K562 (cell line): ENCODE data around the gene ZMYM4. TPM values are rescaled to one million over a fixed set of nuclear protein-coding genes. Genes with fewer than 3 reads are reported as not detected.

Source experiments
- ATAC-seq: fragments of 200-7000 bp; cut with Tn5 transposase; 3 replicates; pipeline ENCODE4 v1.9.1; 2020; ENCODE audit warnings: moderate library complexity
- BruUV-seq: library from RNA; stranded (reverse); fragments of 400-500 nt; replicated peaks from 2 replicates; lab custom pipeline; 2021; lab: Mats Ljungman, UMichigan
- CTCF ChIA-PET: fragments of 300-600 bp; formaldehyde crosslinking; extraction: SDS; loops from one replicate; lab custom pipeline; 2021; ENCODE audit warnings: low intra/inter-chr PET ratio; lab: Yijun Ruan, JAX
- POLR2A ChIA-PET: fragments of 300-600, 350-650 bp; sonication (Branson Sonifier 250); formaldehyde crosslinking; extraction: SDS; loops from one replicate; lab custom pipeline; 2021; ENCODE audit warnings: antibody characterized with exemption, inconsistent platforms; lab: Yijun Ruan, JAX
- DNase-seq, 4 experiments: peaks; one replicate each; pipeline versions ENCODE4 v3.0.0 to v3.0.0-alpha.2; 2011 to 2018; ENCODE audit warnings: low spot score in 3 of 4, mixed read lengths in 3 of 4; ENCODE audit errors: extremely low read depth in 1 of 4
- FAIRE-seq: peaks from 2 replicates; lab custom pipeline; 2011; peaks lifted over from hg19 to GRCh38; lab: Jason Lieb, UNC
- H2AFZ ChIP-seq: 2 replicates; pipeline ENCODE4 v1.6.0; 2011; ENCODE audit warnings: low read depth, low read length, control low read depth, inconsistent platforms
- H3K27ac ChIP-seq: fragments of 200-600 bp; 3 replicates; pipeline ENCODE4 v1.8.0; 2011; ENCODE audit warnings: low read depth, mild to moderate bottlenecking, control low read depth, inconsistent platforms, low read length, moderate library complexity, mixed read lengths; ENCODE audit errors: extremely low read depth
- H3K27me3 ChIP-seq, 2 experiments: fragments of 300-600 bp in 1 of 2; 2 replicates in 1 of 2; 3 replicates in 1 of 2; pipeline versions ENCODE4 v1.6.0 to v1.8.0; 2011; ENCODE audit warnings: inconsistent platforms in 2 of 2, low read length in 2 of 2, mild to moderate bottlenecking in 1 of 2, mixed read lengths in 1 of 2, moderate library complexity in 1 of 2; ENCODE audit not compliant: control insufficient read depth in 2 of 2, insufficient read depth in 2 of 2
- H3K36me3 ChIP-seq: fragments of 300-600 bp; 3 replicates; pipeline ENCODE4 v1.8.0; 2011; ENCODE audit warnings: mild to moderate bottlenecking, low read length, inconsistent platforms; ENCODE audit not compliant: control insufficient read depth, insufficient read depth
- H3K4me1 ChIP-seq, 2 experiments: fragments of 200-600 bp in 1 of 2; replicated peaks in 1 of 2; 2 replicates in 1 of 2; 3 replicates in 1 of 2; pipeline versions ENCODE4 v1.5.1 to v1.8.0; 2011; ENCODE audit warnings: inconsistent platforms in 2 of 2, low read length in 2 of 2, mild to moderate bottlenecking in 1 of 2, mixed read lengths in 1 of 2, moderate library complexity in 1 of 2; ENCODE audit not compliant: control insufficient read depth in 2 of 2, insufficient read depth in 2 of 2
- H3K4me2 ChIP-seq: 2 replicates; pipeline ENCODE4 v1.6.1; 2011; ENCODE audit warnings: low read length, control low read depth, inconsistent platforms, mixed read lengths; ENCODE audit not compliant: insufficient read depth
- H3K4me3 ChIP-seq: fragments of 200-600 bp; sonication (generic), shearing (Covaris generic); 2 replicates; pipeline ENCODE4 v1.5.1; 2016; ENCODE audit warnings: control low read depth, inconsistent platforms
- H3K79me2 ChIP-seq: fragments of 200-600 bp; 3 replicates; pipeline ENCODE4 v1.8.0; 2011; ENCODE audit warnings: low read length, inconsistent platforms; ENCODE audit not compliant: control insufficient read depth, insufficient read depth
- H3K9ac ChIP-seq, 2 experiments: 2 replicates each; pipeline versions ENCODE4 v1.6.0 to v1.6.1; 2011; ENCODE audit warnings: low read depth in 2 of 2, low read length in 2 of 2, control low read depth in 1 of 2, inconsistent platforms in 1 of 2, mild to moderate bottlenecking in 1 of 2, mixed read lengths in 1 of 2; ENCODE audit not compliant: insufficient read depth in 1 of 2
- H3K9me1 ChIP-seq: one replicate; pipeline ENCODE4 v1.6.0; 2011; ENCODE audit warnings: inconsistent platforms, mild to moderate bottlenecking, low read length, moderate library complexity; ENCODE audit not compliant: control insufficient read depth, insufficient read depth
- H3K9me3 ChIP-seq: replicated peaks from 2 replicates; pipeline ENCODE4 v1.5.1; 2011; ENCODE audit warnings: low read depth, low read length, inconsistent platforms; ENCODE audit not compliant: control insufficient read depth, insufficient read depth
- H4K20me1 ChIP-seq: replicated peaks from 2 replicates; pipeline ENCODE4 v1.6.1; 2011; ENCODE audit warnings: low read length, inconsistent platforms, mixed read lengths; ENCODE audit not compliant: control insufficient read depth, insufficient read depth
- POLR2G ChIP-seq: fragments of 200-400 bp; formaldehyde crosslinking; IDR thresholded peaks from 2 replicates; pipeline ENCODE4 v1.6.1; 2017; ENCODE audit warnings: low read depth, mild to moderate bottlenecking, antibody characterized with exemption, low read length, moderate library complexity
- RBM22 ChIP-seq: fragments of 200-400 bp; formaldehyde crosslinking; IDR thresholded peaks from 2 replicates; pipeline ENCODE4 v1.6.1; 2018; ENCODE audit warnings: low read length, low read depth; ENCODE audit not compliant: poor library complexity, severe bottlenecking
- WGBS: fragments of 100-300 bp; shearing (Covaris generic); methylation state at CpG from one replicate; pipeline ENCODE4 v1.1.6; 2016; ENCODE audit warnings: low coverage, mixed read lengths; ENCODE audit not compliant: insufficient coverage; ENCODE audit errors: missing lambda C conversion rate; 5-methylcytosine and 5-hydroxymethylcytosine counted together
- in situ Hi-C: fragments of 300-500 bp; cut with MboI; formaldehyde crosslinking; loops from 4 replicates; pipeline ENCODE4 v1.15.0; 2018; ENCODE audit warnings: inconsistent platforms, mixed read lengths
- intact Hi-C: fragments of 100-400 bp; cut with micrococcal nuclease; formaldehyde crosslinking; loops from 2 replicates; pipeline ENCODE4 v1.14.2; 2022
- polyA plus RNA-seq, 8 experiments: library from polyadenylated mRNA; depleted of rRNA in 4 of 8; stranded (reverse) in 5 of 8; unstranded in 3 of 8; fragments of >200 nt; fragmentation: Nextera tagmentation in 2 of 8; fragmentation: Illumina TruSeq in 1 of 8; extraction: Ambion mirVana in 2 of 8; extraction: Trizol in 1 of 8; gene quantifications; 2 replicates each; pipeline versions ENCODE4 v1.2.1 to v1.2.3, GENCODE V29; 2011 to 2014; ENCODE audit warnings: inconsistent platforms in 1 of 8, missing spikeins in 1 of 8
- total RNA-seq, 7 experiments: library from RNA; depleted of rRNA in 6 of 7; stranded (reverse); fragments of >200 nt in 6 of 7; fragmentation: Illumina TruSeq in 2 of 7; extraction: Trizol in 2 of 7; gene quantifications; 2 replicates each; pipeline versions ENCODE4 v1.2.1 to v1.2.3, GENCODE V29; 2011 to 2021; ENCODE audit warnings: low replicate concordance in 1 of 7
- TF ChIP-seq, protein P1 (sequence below): sonication (generic); formaldehyde crosslinking; IDR thresholded peaks from 2 replicates; pipeline ENCODE4 v1.8.0; 2023; ENCODE audit warnings: missing genetic modification reagents, mild to moderate bottlenecking, borderline replicate concordance

Gene ZMYM4
- total and polyA plus RNA-seq, 9 of the 15 experiments (the other 6 are each of a cell fraction or from before 2014, with no cell fraction given): 15.2 to 77.2 (median 63.3) TPM

GRCh38 chr1:35436078-35436477 is 167.6 kb downstream of the ZMYM4 start:
- H3K36me3 ChIP-seq: peaks cover 54% of the 10 kb centered on the region; the same call in 2 of the 3 replicates
- no peak overlapping the region for H3K4me3 ChIP-seq
- H3K9me3 ChIP-seq: no peaks in the 10 kb centered on the region
- intact Hi-C loops: loop anchor here (10.0 kb wide), 1 partner anchor 571 kb away; no protein-coding TSS in a partner anchor
- POLR2A ChIA-PET: interaction anchor here (1.0 to 1.1 kb wide), 2 partner anchors 39 to 150 kb away, joined by 3 read pairs; no protein-coding TSS in a partner anchor
- ATAC-seq: no peak
- H4K20me1 ChIP-seq: no peaks in the 10 kb centered on the region
- CTCF ChIA-PET: interaction anchor here (0.6 kb wide), 1 partner anchor 27 kb away, joined by 4 read pairs; no protein-coding TSS in a partner anchor
- no peaks in the 10 kb centered on the region for H3K27me3 ChIP-seq
- in situ Hi-C loops: no loop called here
- 88% methylated on average over 10 of the region's 10 CpGs for WGBS
- DNase-seq: no peak
- no peaks in the 10 kb centered on the region for H3K79me2 ChIP-seq
- BruUV-seq: no TSS peak
- H3K4me1 ChIP-seq: peaks cover 5 to 7% of the 10 kb centered on the region in 2 experiments; a peak in 4 of 5 replicates
- no peaks in the 10 kb centered on the region for H3K9me1 ChIP-seq
- H3K4me2 ChIP-seq: no peak overlapping the region
- FAIRE-seq: no peak
- TF ChIP-seq, protein P1, sequence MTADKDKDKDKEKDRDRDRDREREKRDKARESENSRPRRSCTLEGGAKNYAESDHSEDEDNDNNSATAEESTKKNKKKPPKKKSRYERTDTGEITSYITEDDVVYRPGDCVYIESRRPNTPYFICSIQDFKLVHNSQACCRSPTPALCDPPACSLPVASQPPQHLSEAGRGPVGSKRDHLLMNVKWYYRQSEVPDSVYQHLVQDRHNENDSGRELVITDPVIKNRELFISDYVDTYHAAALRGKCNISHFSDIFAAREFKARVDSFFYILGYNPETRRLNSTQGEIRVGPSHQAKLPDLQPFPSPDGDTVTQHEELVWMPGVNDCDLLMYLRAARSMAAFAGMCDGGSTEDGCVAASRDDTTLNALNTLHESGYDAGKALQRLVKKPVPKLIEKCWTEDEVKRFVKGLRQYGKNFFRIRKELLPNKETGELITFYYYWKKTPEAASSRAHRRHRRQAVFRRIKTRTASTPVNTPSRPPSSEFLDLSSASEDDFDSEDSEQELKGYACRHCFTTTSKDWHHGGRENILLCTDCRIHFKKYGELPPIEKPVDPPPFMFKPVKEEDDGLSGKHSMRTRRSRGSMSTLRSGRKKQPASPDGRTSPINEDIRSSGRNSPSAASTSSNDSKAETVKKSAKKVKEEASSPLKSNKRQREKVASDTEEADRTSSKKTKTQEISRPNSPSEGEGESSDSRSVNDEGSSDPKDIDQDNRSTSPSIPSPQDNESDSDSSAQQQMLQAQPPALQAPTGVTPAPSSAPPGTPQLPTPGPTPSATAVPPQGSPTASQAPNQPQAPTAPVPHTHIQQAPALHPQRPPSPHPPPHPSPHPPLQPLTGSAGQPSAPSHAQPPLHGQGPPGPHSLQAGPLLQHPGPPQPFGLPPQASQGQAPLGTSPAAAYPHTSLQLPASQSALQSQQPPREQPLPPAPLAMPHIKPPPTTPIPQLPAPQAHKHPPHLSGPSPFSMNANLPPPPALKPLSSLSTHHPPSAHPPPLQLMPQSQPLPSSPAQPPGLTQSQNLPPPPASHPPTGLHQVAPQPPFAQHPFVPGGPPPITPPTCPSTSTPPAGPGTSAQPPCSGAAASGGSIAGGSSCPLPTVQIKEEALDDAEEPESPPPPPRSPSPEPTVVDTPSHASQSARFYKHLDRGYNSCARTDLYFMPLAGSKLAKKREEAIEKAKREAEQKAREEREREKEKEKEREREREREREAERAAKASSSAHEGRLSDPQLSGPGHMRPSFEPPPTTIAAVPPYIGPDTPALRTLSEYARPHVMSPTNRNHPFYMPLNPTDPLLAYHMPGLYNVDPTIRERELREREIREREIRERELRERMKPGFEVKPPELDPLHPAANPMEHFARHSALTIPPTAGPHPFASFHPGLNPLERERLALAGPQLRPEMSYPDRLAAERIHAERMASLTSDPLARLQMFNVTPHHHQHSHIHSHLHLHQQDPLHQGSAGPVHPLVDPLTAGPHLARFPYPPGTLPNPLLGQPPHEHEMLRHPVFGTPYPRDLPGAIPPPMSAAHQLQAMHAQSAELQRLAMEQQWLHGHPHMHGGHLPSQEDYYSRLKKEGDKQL (CRISPR knock-in tag): no peak
- TF ChIP-seq RBM22: peak; percentile 49
- TF ChIP-seq POLR2G: peak; percentile 54
- 0 out of 4 replicates have a peak overlapping the region, but pooled peaks of 1 of the 2 experiments have one; percentile 5 for H3K9ac ChIP-seq
- H2AFZ ChIP-seq: no peak overlapping the region
- no peak overlapping the region for H3K27ac ChIP-seq
